Kidney (tissue), 14 donors: Measurements from ENCODE around the gene TRERF1. TPM values are rescaled to one million over a fixed set of nuclear protein-coding genes. Genes with fewer than 3 reads are reported as not detected.

ENCODE experiments used
- DNase-seq, 5 donors: peaks; one replicate each; pipeline ENCODE4 v3.0.0-alpha.2; 2013 to 2020
- FAIRE-seq: peaks from 2 replicates; lab custom pipeline; 2012; peaks lifted over from hg19 to GRCh38; lab: Jason Lieb, UNC
- H3K27ac ChIP-seq, 2 donors: one replicate each; pipeline ENCODE4 v1.7.0; 2013; ENCODE audit warnings: low read depth in 2 of 2, low read length in 2 of 2, inconsistent platforms in 1 of 2
- H3K27me3 ChIP-seq: one replicate; pipeline ENCODE4 v1.7.1; 2013; ENCODE audit warnings: low read length, inconsistent platforms; ENCODE audit not compliant: control insufficient read depth, insufficient read depth
- H3K36me3 ChIP-seq, 3 donors: one replicate each; pipeline versions ENCODE4 v1.7.0 to v1.7.1; 2013; ENCODE audit warnings: low read length in 3 of 3, control low read depth in 1 of 3, inconsistent platforms in 1 of 3; ENCODE audit not compliant: insufficient read depth in 3 of 3, control insufficient read depth in 2 of 3
- H3K4me1 ChIP-seq, 3 donors: one replicate each; pipeline versions ENCODE4 v1.7.0 to v1.7.1; 2013; ENCODE audit warnings: low read length in 3 of 3, inconsistent platforms in 1 of 3, low read depth in 1 of 3; ENCODE audit not compliant: control insufficient read depth in 2 of 3, insufficient read depth in 2 of 3
- H3K4me3 ChIP-seq, 3 donors: one replicate each; pipeline versions ENCODE4 v1.7.0 to v1.8.1; 2013; ENCODE audit warnings: low read length in 3 of 3, control low read depth in 1 of 3, inconsistent platforms in 1 of 3
- H3K9ac ChIP-seq, 3 donors: one replicate each; pipeline versions ENCODE4 v1.7.0 to v1.7.1; 2013; ENCODE audit warnings: low read length in 3 of 3, control low read depth in 1 of 3, inconsistent platforms in 1 of 3
- H3K9me3 ChIP-seq, 3 donors: one replicate each; pipeline versions ENCODE4 v1.7.0 to v1.7.1; 2013; ENCODE audit warnings: low read length in 3 of 3, control low read depth in 1 of 3, inconsistent platforms in 1 of 3; ENCODE audit not compliant: control insufficient read depth in 2 of 3, insufficient read depth in 1 of 3
- intact Hi-C: fragments of 100-400 bp; cut with DNase I; formaldehyde crosslinking; loops from one replicate; pipeline ENCODE4 v1.11.1; 2022
- polyA plus RNA-seq: library from polyadenylated mRNA; stranded (reverse); fragments of 350-450 nt; fragmentation: Illumina TruSeq; extraction: RNeasy Lipid Tissue Mini Kit (QIAGEN cat#74804); gene quantifications from one replicate; pipeline ENCODE4 v1.2.3, GENCODE V29; 2014; ENCODE audit warnings: low read depth, low replicate concordance; ENCODE audit not compliant: insufficient read depth
- total RNA-seq: library from RNA; stranded (reverse); fragmentation: NEBNext Ultra II Directional; extraction: Animal tissue kit (Norgen Biotek cat#: 25700); gene quantifications from one replicate; pipeline ENCODE4 v1.2.1, GENCODE V29; 2021
- TF ChIP-seq, protein P1 (sequence below): IDR thresholded peaks from 3 replicates; pipeline ENCODE4 v1.5.1; 2012; ENCODE audit warnings: mild to moderate bottlenecking, moderate library complexity, borderline replicate concordance; ENCODE audit not compliant: insufficient read depth; ENCODE audit errors: extremely low read depth
- donor health status: control.
- donor health status: control.
- donor health status: control.
- donor health status: control.
- donor health status: control.
- donor health status: DM: yes; HTN: yes; CAD: no.
- donor health status: Normal renal cell carcinoma (clear cell type).

The TRERF1 gene
- total and polyA plus RNA-seq, 2 donors from 2014 or later: 1.5 to 8.4 TPM

DNA sequence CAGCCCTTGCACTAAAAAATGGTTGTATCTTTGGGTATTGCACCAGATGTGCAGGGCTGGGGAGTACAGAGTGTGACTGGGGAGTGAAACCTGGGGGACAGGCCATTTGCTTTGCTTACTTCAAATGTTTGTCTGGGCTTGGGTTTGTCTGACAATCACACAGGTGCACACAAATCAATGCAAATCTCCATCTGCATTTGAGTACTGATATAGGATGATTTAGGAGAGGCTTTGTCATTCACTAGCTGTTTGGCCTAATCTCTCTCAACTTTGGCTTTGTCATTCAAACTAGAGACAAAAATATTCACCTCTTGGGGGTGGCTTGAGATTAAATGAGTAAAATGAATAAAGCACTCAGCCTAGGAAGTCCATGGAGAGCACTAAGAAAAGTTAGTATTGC lies 274.7 kb downstream of the TRERF1 start:
- no peaks in the 10 kb centered on the region for H3K36me3 ChIP-seq
- H3K27me3 ChIP-seq: no peaks in the 10 kb centered on the region
- intact Hi-C loops: no loop called here
- H3K27ac ChIP-seq: no peak overlapping the region
- DNase-seq (no peak), FAIRE-seq (no peak)
- no peak overlapping the region for H3K9ac ChIP-seq
- no peaks in the 10 kb centered on the region for H3K9me3 ChIP-seq
- TF ChIP-seq, protein P1, sequence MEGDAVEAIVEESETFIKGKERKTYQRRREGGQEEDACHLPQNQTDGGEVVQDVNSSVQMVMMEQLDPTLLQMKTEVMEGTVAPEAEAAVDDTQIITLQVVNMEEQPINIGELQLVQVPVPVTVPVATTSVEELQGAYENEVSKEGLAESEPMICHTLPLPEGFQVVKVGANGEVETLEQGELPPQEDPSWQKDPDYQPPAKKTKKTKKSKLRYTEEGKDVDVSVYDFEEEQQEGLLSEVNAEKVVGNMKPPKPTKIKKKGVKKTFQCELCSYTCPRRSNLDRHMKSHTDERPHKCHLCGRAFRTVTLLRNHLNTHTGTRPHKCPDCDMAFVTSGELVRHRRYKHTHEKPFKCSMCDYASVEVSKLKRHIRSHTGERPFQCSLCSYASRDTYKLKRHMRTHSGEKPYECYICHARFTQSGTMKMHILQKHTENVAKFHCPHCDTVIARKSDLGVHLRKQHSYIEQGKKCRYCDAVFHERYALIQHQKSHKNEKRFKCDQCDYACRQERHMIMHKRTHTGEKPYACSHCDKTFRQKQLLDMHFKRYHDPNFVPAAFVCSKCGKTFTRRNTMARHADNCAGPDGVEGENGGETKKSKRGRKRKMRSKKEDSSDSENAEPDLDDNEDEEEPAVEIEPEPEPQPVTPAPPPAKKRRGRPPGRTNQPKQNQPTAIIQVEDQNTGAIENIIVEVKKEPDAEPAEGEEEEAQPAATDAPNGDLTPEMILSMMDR: no peak
- peaks cover 0 to 2% (median 0%) of the 10 kb centered on the region in 3 donors for H3K4me1 ChIP-seq
- no peak overlapping the region for H3K4me3 ChIP-seq

DNA sequence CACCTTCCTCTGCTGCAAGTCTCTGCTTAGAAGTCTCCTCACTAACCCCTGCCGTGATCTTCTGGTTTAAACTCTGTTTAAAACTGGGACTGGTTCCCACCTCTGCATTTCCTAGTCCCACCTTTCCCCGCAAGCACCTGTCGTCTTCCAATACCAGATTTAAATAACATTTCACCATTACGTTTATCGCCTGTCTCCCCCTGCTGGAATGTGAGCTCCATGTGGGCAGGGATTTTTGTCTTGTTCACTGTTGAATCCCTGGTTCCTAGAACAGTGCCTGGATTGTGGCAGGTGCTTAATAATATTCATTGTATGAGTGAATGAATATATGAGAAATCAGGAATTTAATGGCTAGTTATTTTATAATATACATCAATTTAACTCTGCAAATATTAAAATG lies 275.9 kb downstream of the TRERF1 start:
- intact Hi-C loops: no loop called here
- no peak overlapping the region for H3K27ac ChIP-seq
- no peaks in the 10 kb centered on the region for H3K27me3 ChIP-seq
- no peaks in the 10 kb centered on the region for H3K36me3 ChIP-seq
- no peaks in the 10 kb centered on the region for H3K9me3 ChIP-seq
- DNase-seq (no peak), FAIRE-seq (no peak)
- peaks cover 0 to 2% (median 0%) of the 10 kb centered on the region in 3 donors for H3K4me1 ChIP-seq
- TF ChIP-seq, protein P1: no peak
- no peak overlapping the region for H3K9ac ChIP-seq
- no peak overlapping the region for H3K4me3 ChIP-seq

Other genes with a start within 250 kb of the TRERF1 start
- gene MRPS10, start 234.1 kb downstream of the TRERF1 start, total RNA-seq: 28.0 TPM
- 39.6 TPM for gene MRPS10, start 234.1 kb downstream of the TRERF1 start, polyA plus RNA-seq
- gene UBR2, start 112.1 kb upstream of the TRERF1 start, total RNA-seq: 35.2 TPM
- gene UBR2, start 112.1 kb upstream of the TRERF1 start, polyA plus RNA-seq: 7.6 TPM